H9 (cell line): ENCODE measurements around the gene LRCH1. TPM values are rescaled to one million over a fixed set of nuclear protein-coding genes. Genes with fewer than 3 reads are reported as not detected.

Source experiments
- DNase-seq: peaks from one replicate; pipeline ENCODE4 v3.0.0-alpha.2; 2017
- H2AFZ ChIP-seq: one replicate; pipeline ENCODE4 v1.6.1; 2013; ENCODE audit warnings: mild to moderate bottlenecking, low read length, control low read depth, moderate library complexity
- H2AK5ac ChIP-seq: 2 replicates; pipeline ENCODE4 v1.6.1; 2013; ENCODE audit warnings: low read length, control low read depth, mixed read lengths; ENCODE audit not compliant: insufficient read length
- H2BK120ac ChIP-seq: one replicate; pipeline ENCODE4 v1.6.1; 2013; ENCODE audit warnings: low read depth, mild to moderate bottlenecking, low read length, control low read depth, inconsistent platforms; ENCODE audit not compliant: poor library complexity, severe bottlenecking
- H2BK12ac ChIP-seq: 2 replicates; pipeline ENCODE4 v1.6.1; 2013; ENCODE audit warnings: low read length, control low read depth, mixed read lengths, low read depth; ENCODE audit not compliant: insufficient read length
- H2BK15ac ChIP-seq: 2 replicates; pipeline ENCODE4 v1.6.1; 2013; ENCODE audit warnings: low read depth, low read length, control low read depth
- H2BK20ac ChIP-seq: one replicate; pipeline ENCODE4 v1.6.1; 2013; ENCODE audit warnings: low read depth, mild to moderate bottlenecking, low read length, control low read depth, inconsistent platforms; ENCODE audit not compliant: poor library complexity, severe bottlenecking
- H2BK5ac ChIP-seq: 2 replicates; pipeline ENCODE4 v1.6.1; 2013; ENCODE audit warnings: low read length, control low read depth, mixed read lengths; ENCODE audit not compliant: insufficient read length
- H3K14ac ChIP-seq: 2 replicates; pipeline ENCODE4 v1.6.1; 2013; ENCODE audit warnings: low read length, control low read depth; ENCODE audit not compliant: insufficient read depth
- H3K18ac ChIP-seq: 2 replicates; pipeline ENCODE4 v1.6.1; 2013; ENCODE audit warnings: low read depth, mild to moderate bottlenecking, mixed read lengths, low read length, control low read depth; ENCODE audit not compliant: insufficient read length
- H3K23ac ChIP-seq: 2 replicates; pipeline ENCODE4 v1.6.1; 2013; ENCODE audit warnings: low read length, control low read depth, mixed read lengths, low read depth; ENCODE audit not compliant: insufficient read length
- H3K23me2 ChIP-seq: 2 replicates; pipeline ENCODE4 v1.6.1; 2013; ENCODE audit warnings: low read depth, mild to moderate bottlenecking, mixed read lengths, low read length, control low read depth; ENCODE audit not compliant: insufficient read length, poor library complexity, severe bottlenecking
- H3K27ac ChIP-seq: 2 replicates; pipeline ENCODE4 v1.5.1; 2013; ENCODE audit warnings: low read length, control low read depth, mixed read lengths, low read depth; ENCODE audit not compliant: insufficient read length
- H3K27me3 ChIP-seq: 2 replicates; pipeline ENCODE4 v1.6.1; 2013; ENCODE audit warnings: low read length, control low read depth, inconsistent platforms; ENCODE audit not compliant: insufficient read depth
- H3K4ac ChIP-seq: 2 replicates; pipeline ENCODE4 v1.6.1; 2013; ENCODE audit warnings: low read depth, mild to moderate bottlenecking, control low read depth, inconsistent platforms, low read length, moderate library complexity
- H3K4me1 ChIP-seq: 2 replicates; pipeline ENCODE4 v1.6.1; 2013; ENCODE audit warnings: low read length, control low read depth, inconsistent platforms; ENCODE audit not compliant: insufficient read depth
- H3K4me2 ChIP-seq: 2 replicates; pipeline ENCODE4 v1.6.1; 2013; ENCODE audit warnings: low read length, control low read depth, mixed read lengths; ENCODE audit not compliant: insufficient read length, insufficient read depth
- H3K56ac ChIP-seq: 2 replicates; pipeline ENCODE4 v1.6.1; 2013; ENCODE audit warnings: low read depth, mild to moderate bottlenecking, mixed read lengths, low read length, control low read depth; ENCODE audit not compliant: insufficient read length
- H3K79me1 ChIP-seq: 2 replicates; pipeline ENCODE4 v1.6.1; 2013; ENCODE audit warnings: low read depth, mild to moderate bottlenecking, moderate library complexity, low read length, control low read depth, inconsistent platforms; ENCODE audit not compliant: insufficient read depth, poor library complexity, severe bottlenecking
- H3K79me2 ChIP-seq: 2 replicates; pipeline ENCODE4 v1.6.1; 2013; ENCODE audit warnings: low read length, control low read depth, inconsistent platforms; ENCODE audit not compliant: insufficient read depth
- H3K9ac ChIP-seq: 2 replicates; pipeline ENCODE4 v1.6.1; 2013; ENCODE audit warnings: low read length, control low read depth, mixed read lengths; ENCODE audit not compliant: insufficient read length; ENCODE audit errors: extremely low read depth
- H3K9me3 ChIP-seq: one replicate; pipeline ENCODE4 v1.6.1; 2013; ENCODE audit warnings: low read depth, low read length, inconsistent platforms; ENCODE audit not compliant: control insufficient read depth
- H3T11ph ChIP-seq: one replicate; pipeline ENCODE4 v1.6.1; 2013; ENCODE audit warnings: mild to moderate bottlenecking, low read length, control low read depth, inconsistent platforms
- H4K20me1 ChIP-seq: one replicate; pipeline ENCODE4 v1.6.1; 2013; ENCODE audit not compliant: control insufficient read depth, insufficient read length, insufficient read depth
- H4K5ac ChIP-seq: 2 replicates; pipeline ENCODE4 v1.6.1; 2013; ENCODE audit warnings: low read depth, mild to moderate bottlenecking, mixed read lengths, low read length, control low read depth; ENCODE audit not compliant: insufficient read length
- H4K8ac ChIP-seq: replicated peaks from 2 replicates; pipeline ENCODE4 v1.6.1; 2013; ENCODE audit warnings: low read length, control low read depth, mixed read lengths, low read depth; ENCODE audit not compliant: insufficient read length
- H4K91ac ChIP-seq: 2 replicates; pipeline ENCODE4 v1.6.1; 2013; ENCODE audit warnings: low read depth, mild to moderate bottlenecking, moderate library complexity, mixed read lengths, low read length, control low read depth; ENCODE audit not compliant: insufficient read length
- H3K27ac Mint-ChIP-seq, 3 experiments: 2 replicates in 2 of 3; 3 replicates in 1 of 3; pipeline ENCODE4 v1.8.0; 2020 to 2021; ENCODE audit warnings: mixed read lengths in 3 of 3, mild to moderate bottlenecking in 1 of 3, moderate library complexity in 1 of 3
- H3K27me3 Mint-ChIP-seq: 2 replicates; pipeline ENCODE4 v1.8.0; 2021; ENCODE audit warnings: low read depth, mild to moderate bottlenecking, moderate library complexity, mixed read lengths
- H3K36me3 Mint-ChIP-seq, 3 experiments: 2 replicates in 2 of 3; 3 replicates in 1 of 3; pipeline ENCODE4 v1.8.0; 2020 to 2021; ENCODE audit warnings: low read depth in 3 of 3, mixed read lengths in 3 of 3; ENCODE audit not compliant: insufficient read depth in 1 of 3
- H3K4me1 Mint-ChIP-seq, 2 experiments: 2 replicates each; pipeline ENCODE4 v1.8.0; 2020; ENCODE audit warnings: mixed read lengths in 2 of 2
- H3K4me3 Mint-ChIP-seq, 2 experiments: 2 replicates in 1 of 2; 3 replicates in 1 of 2; pipeline ENCODE4 v1.8.0; 2020 to 2021; ENCODE audit warnings: mild to moderate bottlenecking in 2 of 2, mixed read lengths in 2 of 2, moderate library complexity in 1 of 2
- H3K9me3 Mint-ChIP-seq, 2 experiments: 2 replicates in 1 of 2; 3 replicates in 1 of 2; pipeline ENCODE4 v1.8.0; 2020; ENCODE audit warnings: mild to moderate bottlenecking in 2 of 2, mixed read lengths in 2 of 2, moderate library complexity in 1 of 2
- CTCF ChIP-seq: fragments of 200-600 bp; sonication (generic); conservative IDR thresholded peaks from 3 replicates; pipeline ENCODE4 v1.8.0; 2021; ENCODE audit warnings: antibody characterized with exemption, mild to moderate bottlenecking
- WGBS: extraction: QIAGEN DNeasy Blood & Tissue Kit; methylation state at CpG from one replicate; pipeline ENCODE4 v1.1.7; 2013; ENCODE audit warnings: missing lambda C conversion rate, low lambda C conversion rate, mixed read lengths; ENCODE audit not compliant: insufficient read length; ENCODE audit errors: extremely low coverage; 5-methylcytosine and 5-hydroxymethylcytosine counted together
- total RNA-seq: library from RNA; stranded (reverse); gene quantifications from 2 replicates; pipeline ENCODE4 v1.2.1, GENCODE V29; 2021

LRCH1 gene
- total RNA-seq, 1 experiment from 2014 or later = 8.0 TPM

GRCh38 chr13:46757640-46758039 is 204.7 kb downstream of the LRCH1 start:
- H3K79me2 ChIP-seq = no peaks in the 10 kb centered on the region
- no peak overlapping the region for H3K27ac Mint-ChIP-seq
- H3K23me2 ChIP-seq = peaks cover 2% of the 10 kb centered on the region
- H3K36me3 Mint-ChIP-seq = no peaks in the 10 kb centered on the region
- no peak overlapping the region for H3K23ac ChIP-seq
- no peak overlapping the region for H3K4me2 ChIP-seq
- WGBS = no CpG with 5 or more reads among the region's 3 CpGs
- H2BK12ac ChIP-seq = no peak overlapping the region
- H3K9ac ChIP-seq = no peak overlapping the region
- no peak overlapping the region for H4K8ac ChIP-seq
- H3K9me3 ChIP-seq = no peaks in the 10 kb centered on the region
- TF ChIP-seq CTCF = no peak
- no peak overlapping the region for H2BK15ac ChIP-seq
- H3K27me3 Mint-ChIP-seq = no peaks in the 10 kb centered on the region
- H3K4ac ChIP-seq = no peak overlapping the region
- H3K14ac ChIP-seq = no peak overlapping the region
- H3T11ph ChIP-seq = no peak overlapping the region
- H3K4me1 Mint-ChIP-seq = peaks cover 5 to 7% of the 10 kb centered on the region in 2 experiments
- H3K79me1 ChIP-seq = no peaks in the 10 kb centered on the region
- no peak overlapping the region for H3K27ac ChIP-seq
- H2AK5ac ChIP-seq = no peak overlapping the region
- H3K9me3 Mint-ChIP-seq = no peaks in the 10 kb centered on the region
- H3K56ac ChIP-seq = no peak overlapping the region
- DNase-seq = no peak
- H3K27me3 ChIP-seq = no peaks in the 10 kb centered on the region
- no peaks in the 10 kb centered on the region for H4K20me1 ChIP-seq
- H3K18ac ChIP-seq = no peak overlapping the region
- no peaks in the 10 kb centered on the region; the same call in 1 of the 2 replicates for H3K4me1 ChIP-seq
- no peak overlapping the region for H4K5ac ChIP-seq
- no peak overlapping the region for H2BK120ac ChIP-seq
- H2BK20ac ChIP-seq = no peak overlapping the region
- no peak overlapping the region for H3K4me3 Mint-ChIP-seq
- H2AFZ ChIP-seq = no peak overlapping the region
- H2BK5ac ChIP-seq = no peak overlapping the region
- no peak overlapping the region for H4K91ac ChIP-seq
